ENCODE data around the gene CEMIP. TPM values are rescaled to one million over a fixed set of nuclear protein-coding genes. Genes with fewer than 3 reads are reported as not detected.

CEMIP gene
- total and polyA plus RNA-seq, 2 experiments from 2014 or later: 0.27 to 2.1 TPM

DNA sequence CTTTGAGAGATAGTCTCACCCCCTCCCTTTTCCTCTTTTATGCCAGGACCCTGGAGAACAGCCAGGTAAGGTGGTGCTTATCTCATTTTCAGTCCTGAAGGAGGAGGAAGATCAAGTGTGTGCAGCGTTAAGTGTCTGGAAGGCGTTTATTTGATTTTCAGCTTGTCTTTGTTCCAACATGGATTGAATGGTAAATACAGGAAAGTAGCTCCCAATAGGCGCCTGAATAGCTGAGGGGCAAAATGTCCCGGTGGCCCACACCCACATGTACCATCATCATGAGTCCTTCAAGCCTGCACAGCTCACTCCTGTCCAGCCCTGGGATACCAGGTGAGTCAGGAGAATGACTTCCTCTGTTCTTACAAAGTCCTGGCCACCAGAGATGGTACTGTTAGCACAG, 73.5 kb downstream of the CEMIP start:
- no peak for DNase-seq (ENCODE audit: low spot score)
- Mint-ChIP-seq H3K36me3 (ENCODE audit: low read depth) (no peaks in the 10 kb centered on the region; the same call in 2 of the 3 replicates), H3K27ac (no peak overlapping the region), H3K4me1 (peaks cover 10% of the 10 kb centered on the region), H3K4me3 (no peak overlapping the region), H3K9me3 (no peaks in the 10 kb centered on the region), H3K27me3 (ENCODE audit: insufficient read depth, low read depth, poor library complexity) (peaks cover 5% of the 10 kb centered on the region)
- TF ChIP-seq, protein P1, sequence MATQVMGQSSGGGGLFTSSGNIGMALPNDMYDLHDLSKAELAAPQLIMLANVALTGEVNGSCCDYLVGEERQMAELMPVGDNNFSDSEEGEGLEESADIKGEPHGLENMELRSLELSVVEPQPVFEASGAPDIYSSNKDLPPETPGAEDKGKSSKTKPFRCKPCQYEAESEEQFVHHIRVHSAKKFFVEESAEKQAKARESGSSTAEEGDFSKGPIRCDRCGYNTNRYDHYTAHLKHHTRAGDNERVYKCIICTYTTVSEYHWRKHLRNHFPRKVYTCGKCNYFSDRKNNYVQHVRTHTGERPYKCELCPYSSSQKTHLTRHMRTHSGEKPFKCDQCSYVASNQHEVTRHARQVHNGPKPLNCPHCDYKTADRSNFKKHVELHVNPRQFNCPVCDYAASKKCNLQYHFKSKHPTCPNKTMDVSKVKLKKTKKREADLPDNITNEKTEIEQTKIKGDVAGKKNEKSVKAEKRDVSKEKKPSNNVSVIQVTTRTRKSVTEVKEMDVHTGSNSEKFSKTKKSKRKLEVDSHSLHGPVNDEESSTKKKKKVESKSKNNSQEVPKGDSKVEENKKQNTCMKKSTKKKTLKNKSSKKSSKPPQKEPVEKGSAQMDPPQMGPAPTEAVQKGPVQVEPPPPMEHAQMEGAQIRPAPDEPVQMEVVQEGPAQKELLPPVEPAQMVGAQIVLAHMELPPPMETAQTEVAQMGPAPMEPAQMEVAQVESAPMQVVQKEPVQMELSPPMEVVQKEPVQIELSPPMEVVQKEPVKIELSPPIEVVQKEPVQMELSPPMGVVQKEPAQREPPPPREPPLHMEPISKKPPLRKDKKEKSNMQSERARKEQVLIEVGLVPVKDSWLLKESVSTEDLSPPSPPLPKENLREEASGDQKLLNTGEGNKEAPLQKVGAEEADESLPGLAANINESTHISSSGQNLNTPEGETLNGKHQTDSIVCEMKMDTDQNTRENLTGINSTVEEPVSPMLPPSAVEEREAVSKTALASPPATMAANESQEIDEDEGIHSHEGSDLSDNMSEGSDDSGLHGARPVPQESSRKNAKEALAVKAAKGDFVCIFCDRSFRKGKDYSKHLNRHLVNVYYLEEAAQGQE (IDR thresholded peaks at IDR 0.05; ENCODE audit: unreplicated experiment): no peak
- TF ChIP-seq POLR2AphosphoS5 (IDR thresholded peaks at IDR 0.05; ENCODE audit: low read depth): no peak
- no peak for TF ChIP-seq NANOG (IDR thresholded peaks at IDR 0.05; ENCODE audit: borderline replicate concordance)
- no peak for TF ChIP-seq CREB1 (CRISPR knock-in tag; IDR thresholded peaks at IDR 0.05; ENCODE audit: low read depth)
- no peak for TF ChIP-seq ZNF331 (CRISPR knock-in tag; IDR thresholded peaks at IDR 0.05; ENCODE audit: low read depth)
- TF ChIP-seq, protein P2, sequence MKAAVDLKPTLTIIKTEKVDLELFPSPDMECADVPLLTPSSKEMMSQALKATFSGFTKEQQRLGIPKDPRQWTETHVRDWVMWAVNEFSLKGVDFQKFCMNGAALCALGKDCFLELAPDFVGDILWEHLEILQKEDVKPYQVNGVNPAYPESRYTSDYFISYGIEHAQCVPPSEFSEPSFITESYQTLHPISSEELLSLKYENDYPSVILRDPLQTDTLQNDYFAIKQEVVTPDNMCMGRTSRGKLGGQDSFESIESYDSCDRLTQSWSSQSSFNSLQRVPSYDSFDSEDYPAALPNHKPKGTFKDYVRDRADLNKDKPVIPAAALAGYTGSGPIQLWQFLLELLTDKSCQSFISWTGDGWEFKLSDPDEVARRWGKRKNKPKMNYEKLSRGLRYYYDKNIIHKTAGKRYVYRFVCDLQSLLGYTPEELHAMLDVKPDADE (IDR thresholded peaks at IDR 0.05): no peak
- no peak for TF ChIP-seq STAT1 (IDR thresholded peaks at IDR 0.05; ENCODE audit: unreplicated experiment)
- TF ChIP-seq ZNF114 (CRISPR knock-in tag; IDR thresholded peaks at IDR 0.05): no peak
- TF ChIP-seq, protein P3, sequence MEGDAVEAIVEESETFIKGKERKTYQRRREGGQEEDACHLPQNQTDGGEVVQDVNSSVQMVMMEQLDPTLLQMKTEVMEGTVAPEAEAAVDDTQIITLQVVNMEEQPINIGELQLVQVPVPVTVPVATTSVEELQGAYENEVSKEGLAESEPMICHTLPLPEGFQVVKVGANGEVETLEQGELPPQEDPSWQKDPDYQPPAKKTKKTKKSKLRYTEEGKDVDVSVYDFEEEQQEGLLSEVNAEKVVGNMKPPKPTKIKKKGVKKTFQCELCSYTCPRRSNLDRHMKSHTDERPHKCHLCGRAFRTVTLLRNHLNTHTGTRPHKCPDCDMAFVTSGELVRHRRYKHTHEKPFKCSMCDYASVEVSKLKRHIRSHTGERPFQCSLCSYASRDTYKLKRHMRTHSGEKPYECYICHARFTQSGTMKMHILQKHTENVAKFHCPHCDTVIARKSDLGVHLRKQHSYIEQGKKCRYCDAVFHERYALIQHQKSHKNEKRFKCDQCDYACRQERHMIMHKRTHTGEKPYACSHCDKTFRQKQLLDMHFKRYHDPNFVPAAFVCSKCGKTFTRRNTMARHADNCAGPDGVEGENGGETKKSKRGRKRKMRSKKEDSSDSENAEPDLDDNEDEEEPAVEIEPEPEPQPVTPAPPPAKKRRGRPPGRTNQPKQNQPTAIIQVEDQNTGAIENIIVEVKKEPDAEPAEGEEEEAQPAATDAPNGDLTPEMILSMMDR (conservative IDR thresholded peaks at IDR 0.05; ENCODE audit: low read depth in 2 of 2): no peak
- TF ChIP-seq JUNB (IDR thresholded peaks at IDR 0.05; ENCODE audit: unreplicated experiment): no peak
- Histone ChIP-seq H3K36me3 (ENCODE audit: insufficient read depth) (no peaks in the 10 kb centered on the region), H3K79me2 (replicated peaks; ENCODE audit: insufficient read depth) (no peaks in the 10 kb centered on the region), H3K27me3 (ENCODE audit: insufficient read depth) (no peaks in the 10 kb centered on the region), H3K27ac (ENCODE audit: low read depth) (no peak overlapping the region), H3K9me2 (ENCODE audit: insufficient read depth) (no peaks in the 10 kb centered on the region), H3F3A (replicated peaks; ENCODE audit: low read depth) (no peaks in the 10 kb centered on the region), H2AFZ (no peak overlapping the region), H3K4me1 (ENCODE audit: insufficient read depth) (0 out of 2 replicates have a peak, but pooled peaks cover 6% of the 10 kb centered on the region), H4K20me1 (replicated peaks; ENCODE audit: insufficient read depth) (no peaks in the 10 kb centered on the region), H3K4me3 (no peak overlapping the region), H3K4me2 (no peak overlapping the region)
- no peak for ATAC-seq
